ENCODE results near the gene PDE2A. TPM values are rescaled to one million over a fixed set of nuclear protein-coding genes. Genes with fewer than 3 reads are reported as not detected.

PDE2A gene
- total and polyA plus RNA-seq, 2 of the 4 experiments (the other 2 are of a cell fraction): 0.02 TPM; not detected in 1

DNA sequence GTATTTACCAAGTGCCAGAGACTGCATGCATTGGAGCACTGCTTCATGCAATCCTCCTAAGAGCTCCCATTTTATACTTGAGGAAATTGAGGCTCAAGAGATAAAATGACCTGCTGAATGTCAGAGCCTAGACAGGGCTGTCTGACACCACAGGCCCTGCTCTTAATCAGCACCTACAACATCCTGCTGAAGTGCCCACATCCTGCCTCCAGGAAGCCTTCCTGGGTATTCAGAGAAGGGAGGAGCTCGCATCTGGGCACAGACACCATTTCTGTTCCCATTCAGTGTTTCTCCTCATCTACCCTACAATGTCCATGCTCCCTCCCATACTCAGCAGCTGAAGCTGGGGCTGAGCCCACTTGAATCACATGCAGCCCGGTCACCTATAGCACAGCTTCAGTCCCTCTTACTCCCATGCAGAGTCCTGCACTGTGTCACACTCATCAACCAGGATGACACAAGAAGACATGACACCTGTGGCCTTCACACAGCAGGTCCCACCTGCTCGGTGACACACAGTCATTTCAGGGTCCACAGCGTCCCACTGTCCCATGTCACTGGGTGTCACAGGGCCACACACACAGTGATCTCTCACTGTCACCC lies 53.1 kb downstream of the PDE2A start:
- Histone ChIP-seq H2BK120ac (ENCODE audit: low read depth, low read length) (no peak overlapping the region), H3K36me3 (ENCODE audit: control insufficient read depth, insufficient read depth, low read length) (no peaks in the 10 kb centered on the region), H3K4me2 (ENCODE audit: low read depth, low read length) (no peak overlapping the region), H3K27me3 (ENCODE audit: control insufficient read depth, insufficient read depth, low read length) (peaks cover 71% of the 10 kb centered on the region), H2BK5ac (ENCODE audit: low read depth, low read length, poor library complexity, severe bottlenecking) (no peak overlapping the region), H3K27ac (ENCODE audit: insufficient read depth, low read length) (no peak overlapping the region), H3K4ac (ENCODE audit: low read depth, low read length) (no peak overlapping the region), H3K14ac (replicated peaks; ENCODE audit: low read depth, low read length) (no peak overlapping the region), H3K9ac (ENCODE audit: low read depth, low read length) (no peak overlapping the region), H3K79me1 (ENCODE audit: low read depth in 1 of 2, low read length in 2 of 2) (no peaks in the 10 kb centered on the region), H4K8ac (ENCODE audit: low read depth in 2 of 2, low read length in 2 of 2) (no peak overlapping the region), H3K56ac (ENCODE audit: extremely low read depth, insufficient read depth, low read length) (no peak overlapping the region), H3K4me3 (ENCODE audit: insufficient read depth, low read depth, low read length) (no peak overlapping the region), H2BK20ac (ENCODE audit: low read depth, low read length) (no peak overlapping the region), H4K20me1 (ENCODE audit: insufficient read depth, low read length) (no peaks in the 10 kb centered on the region), H2AK9ac (replicated peaks; ENCODE audit: low read depth, low read length, poor library complexity) (no peak overlapping the region), H2AK5ac (ENCODE audit: low read depth, low read length) (no peak overlapping the region), H2BK15ac (ENCODE audit: low read depth, low read length) (no peak overlapping the region), H3K18ac (ENCODE audit: low read depth, low read length) (no peak overlapping the region), H4K5ac (ENCODE audit: low read depth, low read length) (no peak overlapping the region), H3K23ac (ENCODE audit: low read depth, low read length) (no peak overlapping the region), H3K9me3 (ENCODE audit: control insufficient read depth, insufficient read depth, low read length) (no peaks in the 10 kb centered on the region), H3K9me1 (ENCODE audit: insufficient read depth, low read length) (no peaks in the 10 kb centered on the region), H4K91ac (ENCODE audit: insufficient read depth, low read depth, low read length) (no peak overlapping the region), H3K4me1 (ENCODE audit: control insufficient read depth, insufficient read depth, low read length) (peaks cover 7% of the 10 kb centered on the region; the same call in 1 of the 2 replicates), H2AFZ (replicated peaks; ENCODE audit: low read length, poor library complexity) (no peak overlapping the region)
- POLR2A ChIA-PET (ENCODE audit: unreplicated experiment): no interaction called here
- BruUV-seq (replicated peaks): no TSS peak
- WGBS, 2 experiments (ENCODE audit: extremely low coverage in 2 of 2, insufficient read length in 1 of 2): 63% methylated on average over 4 of the region's 4 CpGs; no CpG with 5 or more reads in 1 of the 2 experiments
- DNase-seq (no peak), ATAC-seq (ENCODE audit: low read depth) (no peak)
- no peak for TF ChIP-seq RFX5 (IDR thresholded peaks at IDR 0.05; ENCODE audit: low read depth, low read length)
- TF ChIP-seq MAZ (IDR thresholded peaks at IDR 0.05; ENCODE audit: borderline replicate concordance, low read depth, low read length): no peak
- no peak for TF ChIP-seq ELK1 (IDR thresholded peaks at IDR 0.05; ENCODE audit: borderline replicate concordance, low read depth, low read length)
- TF ChIP-seq MXI1 (IDR thresholded peaks at IDR 0.05; ENCODE audit: borderline replicate concordance, low read depth, low read length): no peak
- no peak for TF ChIP-seq USF2 (IDR thresholded peaks at IDR 0.05; ENCODE audit: low read depth, low read length)
- TF ChIP-seq RAD21 (IDR thresholded peaks at IDR 0.05; ENCODE audit: low read length): no peak
- TF ChIP-seq CEBPB (IDR thresholded peaks at IDR 0.05; ENCODE audit: low read depth, low read length): no peak
- no peak for TF ChIP-seq BHLHE40 (IDR thresholded peaks at IDR 0.05; ENCODE audit: low read depth, low read length)
- TF ChIP-seq MAFK (IDR thresholded peaks at IDR 0.05; ENCODE audit: low read depth, low read length): no peak
- TF ChIP-seq, protein P1, sequence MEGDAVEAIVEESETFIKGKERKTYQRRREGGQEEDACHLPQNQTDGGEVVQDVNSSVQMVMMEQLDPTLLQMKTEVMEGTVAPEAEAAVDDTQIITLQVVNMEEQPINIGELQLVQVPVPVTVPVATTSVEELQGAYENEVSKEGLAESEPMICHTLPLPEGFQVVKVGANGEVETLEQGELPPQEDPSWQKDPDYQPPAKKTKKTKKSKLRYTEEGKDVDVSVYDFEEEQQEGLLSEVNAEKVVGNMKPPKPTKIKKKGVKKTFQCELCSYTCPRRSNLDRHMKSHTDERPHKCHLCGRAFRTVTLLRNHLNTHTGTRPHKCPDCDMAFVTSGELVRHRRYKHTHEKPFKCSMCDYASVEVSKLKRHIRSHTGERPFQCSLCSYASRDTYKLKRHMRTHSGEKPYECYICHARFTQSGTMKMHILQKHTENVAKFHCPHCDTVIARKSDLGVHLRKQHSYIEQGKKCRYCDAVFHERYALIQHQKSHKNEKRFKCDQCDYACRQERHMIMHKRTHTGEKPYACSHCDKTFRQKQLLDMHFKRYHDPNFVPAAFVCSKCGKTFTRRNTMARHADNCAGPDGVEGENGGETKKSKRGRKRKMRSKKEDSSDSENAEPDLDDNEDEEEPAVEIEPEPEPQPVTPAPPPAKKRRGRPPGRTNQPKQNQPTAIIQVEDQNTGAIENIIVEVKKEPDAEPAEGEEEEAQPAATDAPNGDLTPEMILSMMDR (conservative IDR thresholded peaks at IDR 0.05; ENCODE audit: low read depth, low read length): no peak
- no peak for TF ChIP-seq POLR2A (IDR thresholded peaks at IDR 0.05; ENCODE audit: low read depth, low read length)
- TF ChIP-seq RCOR1 (IDR thresholded peaks at IDR 0.05; ENCODE audit: insufficient replicate concordance, low read length): no peak
- TF ChIP-seq SMC3 (IDR thresholded peaks at IDR 0.05; ENCODE audit: low read depth, low read length): no peak
- dilution Hi-C loops (cut with HindIII; ENCODE audit: low sequenced_read_pairs, unreplicated experiment): no loop called here
- intact Hi-C loops (cut with micrococcal nuclease): no loop called here
- in situ Hi-C loops (cut with MboI; ENCODE audit: low sequenced_read_pairs): no loop called here
- CTCF ChIA-PET: no interaction called here

All from IMR-90 (cell line).